A673 (cell line): ENCODE data around the gene KIAA1143. TPM values are rescaled to one million over a fixed set of nuclear protein-coding genes. Genes with fewer than 3 reads are reported as not detected.
A peak's percentile ranks its signal among the peaks of the same experiment; 100 is the strongest.

Experiments
- BruUV-seq: library from RNA; stranded (reverse); fragments of 400-500 nt; replicated peaks from 2 replicates; lab custom pipeline; 2021; lab: Mats Ljungman, UMichigan
- CTCF ChIA-PET: fragments of 300-600 bp; sonication (Branson Sonifier 250); formaldehyde crosslinking; loops from one replicate; lab custom pipeline; 2022; ENCODE audit warnings: antibody characterized with exemption; lab: Charles Lee
- POLR2A ChIA-PET: fragments of 300-600 bp; sonication (Branson Sonifier 250); formaldehyde crosslinking; loops from one replicate; lab custom pipeline; 2022; ENCODE audit warnings: antibody characterized with exemption; ENCODE audit not compliant: low non-redundant PET; lab: Charles Lee
- DNase-seq: peaks from one replicate; pipeline ENCODE4 v3.0.0-alpha.2; 2015; ENCODE audit warnings: low spot score
- H3K27ac ChIP-seq: fragments of 200-600 bp; sonication (generic); 2 replicates; pipeline ENCODE4 v1.5.1; 2016; ENCODE audit warnings: mixed run types, low read depth, mild to moderate bottlenecking, mixed read lengths, antibody characterized with exemption, low read length; ENCODE audit not compliant: poor library complexity, severe bottlenecking
- H3K27me3 ChIP-seq: fragments of 200-600 bp; sonication (generic); replicated peaks from 2 replicates; pipeline ENCODE4 v1.6.1; 2017; ENCODE audit warnings: mixed run types, low read depth, mild to moderate bottlenecking, mixed read lengths, antibody characterized with exemption, low read length; ENCODE audit not compliant: insufficient read depth, poor library complexity
- H3K36me3 ChIP-seq: fragments of 200-600 bp; sonication (generic); 2 replicates; pipeline ENCODE4 v1.6.1; 2016; ENCODE audit warnings: mixed run types, mild to moderate bottlenecking, mixed read lengths, antibody characterized with exemption, low read length; ENCODE audit not compliant: insufficient read depth, poor library complexity, severe bottlenecking
- H3K4me1 ChIP-seq: fragments of 200-600 bp; sonication (generic); 2 replicates; pipeline ENCODE4 v1.6.1; 2017; ENCODE audit warnings: mixed run types, mild to moderate bottlenecking, mixed read lengths, antibody characterized with exemption, low read length; ENCODE audit not compliant: insufficient read depth, poor library complexity, severe bottlenecking
- H3K4me3 ChIP-seq: fragments of 200-600 bp; sonication (generic); 2 replicates; pipeline ENCODE4 v1.5.1; 2016; ENCODE audit warnings: low read depth, mixed run types, mild to moderate bottlenecking, mixed read lengths, low read length; ENCODE audit not compliant: poor library complexity, severe bottlenecking
- H3K9me3 ChIP-seq: fragments of 200-600 bp; sonication (generic); 2 replicates; pipeline ENCODE4 v1.6.1; 2016; ENCODE audit warnings: mixed run types, low read depth, mild to moderate bottlenecking, mixed read lengths, antibody characterized with exemption, low read length; ENCODE audit not compliant: poor library complexity, severe bottlenecking
- EZH2 ChIP-seq: fragments of 200-600 bp; sonication (generic); IDR thresholded peaks from 2 replicates; pipeline ENCODE4 v1.6.1; 2017; ENCODE audit warnings: borderline replicate concordance, low read depth, mild to moderate bottlenecking, mixed read lengths, antibody characterized with exemption, low read length; ENCODE audit not compliant: poor library complexity, severe bottlenecking
- intact Hi-C: fragments of 100-400 bp; cut with micrococcal nuclease; formaldehyde crosslinking; loops from one replicate; pipeline ENCODE4 v1.10.0; 2022; ENCODE audit not compliant: unreplicated experiment
- total RNA-seq: library from RNA; stranded (reverse); gene quantifications from 2 replicates; pipeline ENCODE4 v1.2.3, GENCODE V29; 2021
- TF ChIP-seq, protein P1 (sequence below): fragments of 300-800, 200-600 bp; sonication (generic); conservative IDR thresholded peaks from 2 replicates; pipeline ENCODE4 v1.5.1; 2017; ENCODE audit warnings: low read depth, mild to moderate bottlenecking, antibody characterized with exemption, low read length, moderate library complexity, mixed read lengths

KIAA1143 gene
- total RNA-seq, 1 experiment from 2014 or later, result 24.3 TPM

GRCh38 chr3:44762690-44763089, 1.3 kb upstream of the KIAA1143 start:
- H3K27me3 ChIP-seq, result no peaks in the 10 kb centered on the region
- H3K9me3 ChIP-seq, result peaks cover 7% of the 10 kb centered on the region
- CTCF ChIA-PET, result no interaction called here
- POLR2A ChIA-PET, result no interaction called here
- intact Hi-C loops, result no loop called here
- H3K27ac ChIP-seq, result peak overlapping the region; percentile 83
- TF ChIP-seq, protein P1, sequence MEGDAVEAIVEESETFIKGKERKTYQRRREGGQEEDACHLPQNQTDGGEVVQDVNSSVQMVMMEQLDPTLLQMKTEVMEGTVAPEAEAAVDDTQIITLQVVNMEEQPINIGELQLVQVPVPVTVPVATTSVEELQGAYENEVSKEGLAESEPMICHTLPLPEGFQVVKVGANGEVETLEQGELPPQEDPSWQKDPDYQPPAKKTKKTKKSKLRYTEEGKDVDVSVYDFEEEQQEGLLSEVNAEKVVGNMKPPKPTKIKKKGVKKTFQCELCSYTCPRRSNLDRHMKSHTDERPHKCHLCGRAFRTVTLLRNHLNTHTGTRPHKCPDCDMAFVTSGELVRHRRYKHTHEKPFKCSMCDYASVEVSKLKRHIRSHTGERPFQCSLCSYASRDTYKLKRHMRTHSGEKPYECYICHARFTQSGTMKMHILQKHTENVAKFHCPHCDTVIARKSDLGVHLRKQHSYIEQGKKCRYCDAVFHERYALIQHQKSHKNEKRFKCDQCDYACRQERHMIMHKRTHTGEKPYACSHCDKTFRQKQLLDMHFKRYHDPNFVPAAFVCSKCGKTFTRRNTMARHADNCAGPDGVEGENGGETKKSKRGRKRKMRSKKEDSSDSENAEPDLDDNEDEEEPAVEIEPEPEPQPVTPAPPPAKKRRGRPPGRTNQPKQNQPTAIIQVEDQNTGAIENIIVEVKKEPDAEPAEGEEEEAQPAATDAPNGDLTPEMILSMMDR, result no peak
- TF ChIP-seq EZH2, result no peak
- H3K4me3 ChIP-seq, result peak overlapping the region; percentile 67
- BruUV-seq, result no TSS peak
- DNase-seq, result no peak
- no peaks in the 10 kb centered on the region for H3K4me1 ChIP-seq
- peaks cover 12% of the 10 kb centered on the region for H3K36me3 ChIP-seq

DNA sequence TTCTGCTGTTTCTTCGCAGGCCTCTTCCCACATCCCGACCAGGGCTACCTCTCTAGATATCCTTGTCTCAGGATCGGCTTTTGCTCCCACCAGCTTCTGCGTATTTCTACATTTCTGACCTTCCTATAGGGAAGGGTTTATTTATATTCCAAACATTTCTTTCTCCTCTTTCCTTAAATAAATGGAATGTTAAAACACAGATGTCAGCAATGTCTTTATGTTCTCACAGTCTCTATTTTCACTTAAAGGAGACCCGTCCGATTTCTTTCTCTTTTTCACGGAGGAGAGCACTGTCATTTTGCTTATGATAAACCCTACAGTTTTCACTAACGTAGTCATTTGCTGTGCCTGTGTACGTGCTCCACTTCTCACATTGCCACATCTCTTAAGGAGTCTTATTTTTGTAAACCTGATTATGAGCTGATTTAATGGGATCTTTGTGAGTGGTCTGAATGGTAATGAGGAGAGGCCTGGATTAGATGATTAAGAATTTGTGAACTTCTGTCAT, 805 bp upstream of the KIAA1143 start:
- Histone ChIP-seq H3K36me3 (peaks cover 10% of the 10 kb centered on the region), H3K4me1 (no peaks in the 10 kb centered on the region), H3K9me3 (peaks cover 7% of the 10 kb centered on the region), H3K4me3 (peak overlapping the region; percentile 67), H3K27me3 (no peaks in the 10 kb centered on the region), H3K27ac (peak overlapping the region; percentile 83)
- CTCF ChIA-PET, result no interaction called here
- POLR2A ChIA-PET, result no interaction called here
- intact Hi-C loops, result no loop called here
- no TSS peak for BruUV-seq
- TF ChIP-seq, protein P1, result no peak
- TF ChIP-seq EZH2, result no peak
- no peak for DNase-seq

DNA sequence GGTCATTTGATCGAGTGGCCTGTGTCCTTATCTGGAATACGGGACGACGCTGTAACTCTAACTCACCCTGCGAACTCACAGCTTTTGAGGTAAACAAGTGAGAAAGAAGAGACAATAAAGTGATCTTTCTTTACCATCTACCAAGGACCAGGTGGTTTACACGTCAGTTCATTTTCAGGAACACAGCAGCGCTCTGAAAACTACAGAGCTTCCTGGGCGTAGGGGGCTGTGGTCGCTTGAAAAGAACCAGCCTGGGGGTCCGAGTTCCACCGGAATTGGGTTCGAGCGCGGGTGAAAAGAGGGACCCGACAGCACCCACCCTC, 357 bp downstream of the KIAA1143 start:
- CTCF ChIA-PET, result interaction anchor here (0.6 kb wide), 1 partner anchor 19 kb away, joined by 3 read pairs; no protein-coding TSS in a partner anchor
- intact Hi-C loops, result no loop called here
- no peak for DNase-seq
- Histone ChIP-seq H3K27ac (peak overlapping the region; percentile 83), H3K4me1 (no peaks in the 10 kb centered on the region), H3K4me3 (peak overlapping the region; percentile 67), H3K27me3 (no peaks in the 10 kb centered on the region), H3K36me3 (peaks cover 5% of the 10 kb centered on the region), H3K9me3 (peaks cover 7% of the 10 kb centered on the region)
- no peak for TF ChIP-seq EZH2
- TF ChIP-seq, protein P1, result no peak
- POLR2A ChIA-PET, result no interaction called here
- BruUV-seq, result no TSS peak
